ENCODE data around the gene MS4A2.
"Not testable (repeated sequence)": the region's sequence is repeated elsewhere in the genome, so short reads cannot be mapped to it uniquely, and the experiment has no call there.

MS4A2 gene

DNA sequence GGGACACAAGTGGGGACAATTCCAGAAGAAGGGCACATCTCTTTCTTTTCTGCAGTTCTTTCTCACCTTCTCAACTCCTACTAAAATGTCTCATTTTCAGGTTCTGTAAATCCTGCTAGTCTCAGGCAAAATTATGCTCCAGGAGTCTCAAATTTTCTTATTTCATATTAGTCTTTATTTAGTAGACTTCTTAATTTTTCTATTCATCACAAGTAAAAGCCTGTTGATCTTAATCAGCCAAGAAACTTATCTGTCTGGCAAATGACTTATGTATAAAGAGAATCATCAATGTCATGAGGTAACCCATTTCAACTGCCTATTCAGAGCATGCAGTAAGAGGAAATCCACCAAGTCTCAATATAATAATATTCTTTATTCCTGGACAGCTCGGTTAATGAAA is at the start of gene MS4A2:
MS4A2 (plus strand) TSS at position 301 of the 400 bp plus-strand sequence. CDS start 102 bp downstream, outside the sequence.
- DNase-seq (ENCODE audit: low read depth in 2 of 3, low spot score in 2 of 3), result no peak

DNA sequence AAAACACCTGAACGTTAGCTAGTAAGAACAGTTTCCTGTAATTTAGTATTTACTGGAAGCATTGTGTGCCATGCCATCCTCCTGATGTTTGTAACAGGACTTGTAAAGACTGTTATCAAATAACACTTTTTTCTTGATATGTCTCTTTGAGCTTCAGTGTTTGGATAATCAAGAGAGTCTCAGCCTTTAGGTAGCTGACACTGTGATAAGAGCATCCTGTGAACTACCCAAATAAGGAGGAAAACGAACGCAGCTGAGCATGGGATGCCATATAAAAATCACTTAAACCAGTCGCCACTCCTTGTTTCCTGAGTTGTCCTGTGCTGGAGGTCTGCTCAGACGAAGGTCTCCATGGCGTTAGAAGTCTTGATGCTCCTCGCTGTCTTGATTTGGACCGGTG is 48.4 kb upstream of the MS4A2 start, which contains the start of gene OOSP2:
OOSP2 (plus strand) TSS at position 301 of the 400 bp plus-strand sequence; CDS start at position 352, 51 bp downstream.
- DNase-seq (ENCODE audit: low read depth in 2 of 3, low spot score in 2 of 3), result no peak

DNA sequence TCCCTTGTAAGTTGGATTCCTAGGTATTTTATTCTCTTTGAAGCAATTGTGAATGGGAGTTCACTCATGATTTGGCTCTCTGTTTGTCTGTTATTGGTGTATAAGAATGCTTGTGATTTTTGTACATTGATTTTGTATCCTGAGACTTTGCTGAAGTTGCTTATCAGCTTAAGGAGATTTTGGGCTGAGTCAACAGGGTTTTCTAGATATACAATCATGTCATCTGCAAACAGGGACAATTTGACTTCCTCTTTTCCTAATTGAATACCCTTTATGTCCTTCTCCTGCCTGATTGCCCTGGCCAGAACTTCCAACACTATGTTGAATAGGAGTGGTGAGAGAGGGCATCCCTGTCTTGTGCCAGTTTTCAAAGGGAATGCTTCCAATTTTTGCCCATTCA is 38.0 kb upstream of the MS4A2 start:
- not testable (repeated sequence) for DNase-seq (ENCODE audit: low read depth in 2 of 3, low spot score in 2 of 3)

DNA sequence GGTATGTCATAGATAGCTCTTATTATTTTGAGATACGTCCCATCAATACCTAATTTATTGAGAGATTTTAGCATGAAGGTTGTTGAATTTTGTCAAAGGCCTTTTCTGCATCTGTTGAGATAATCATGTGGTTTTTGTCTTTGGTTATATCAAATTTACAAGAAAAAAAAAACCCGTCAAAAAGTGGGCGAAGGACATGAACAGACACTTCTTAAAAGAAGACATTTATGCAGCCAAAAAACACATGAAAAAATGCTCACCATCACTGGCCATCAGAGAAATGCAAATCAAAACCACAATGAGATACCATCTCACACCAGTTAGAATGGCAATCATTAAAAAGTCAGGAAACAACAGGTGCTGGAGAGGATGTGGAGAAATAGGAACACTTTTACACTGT is 37.6 kb upstream of the MS4A2 start:
- not testable (repeated sequence) for DNase-seq (ENCODE audit: low read depth in 2 of 3, low spot score in 2 of 3)

DNA sequence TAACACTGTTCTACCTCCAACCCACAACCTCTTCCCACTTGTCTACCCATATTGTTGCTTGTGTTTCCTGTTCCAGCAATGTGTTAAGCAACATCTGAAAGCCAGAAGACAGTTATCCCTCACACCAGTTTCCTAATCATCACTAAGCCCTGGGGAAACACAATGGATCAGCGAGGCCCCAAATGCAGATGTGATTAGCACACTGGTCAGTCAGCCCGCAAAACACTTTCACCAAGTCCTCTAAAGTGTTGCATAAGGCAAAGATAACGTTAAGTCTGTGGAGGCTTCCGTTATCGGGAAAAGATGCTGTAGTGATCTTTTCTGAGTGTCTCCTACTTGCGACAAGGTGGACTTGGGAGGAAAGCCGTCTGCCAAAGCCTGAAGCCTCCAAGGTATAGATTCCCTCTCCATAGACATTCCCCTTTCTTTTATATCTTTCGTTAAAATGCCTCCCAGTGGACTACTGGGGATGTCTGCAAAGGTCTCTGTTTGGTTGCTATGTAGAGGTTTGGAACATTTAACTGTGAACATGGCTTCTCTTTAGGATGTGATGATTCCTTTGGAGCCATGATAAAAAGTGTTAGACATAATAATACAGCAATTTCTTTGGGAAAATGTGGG is 32.0 kb upstream of the MS4A2 start, which contains the start of gene MS4A3:
MS4A3 (plus strand) TSS at position 317 of the 621 bp plus-strand sequence. CDS start 4,496 bp downstream, outside the sequence.
- DNase-seq (ENCODE audit: low read depth in 2 of 3, low spot score in 2 of 3), result no peak

DNA sequence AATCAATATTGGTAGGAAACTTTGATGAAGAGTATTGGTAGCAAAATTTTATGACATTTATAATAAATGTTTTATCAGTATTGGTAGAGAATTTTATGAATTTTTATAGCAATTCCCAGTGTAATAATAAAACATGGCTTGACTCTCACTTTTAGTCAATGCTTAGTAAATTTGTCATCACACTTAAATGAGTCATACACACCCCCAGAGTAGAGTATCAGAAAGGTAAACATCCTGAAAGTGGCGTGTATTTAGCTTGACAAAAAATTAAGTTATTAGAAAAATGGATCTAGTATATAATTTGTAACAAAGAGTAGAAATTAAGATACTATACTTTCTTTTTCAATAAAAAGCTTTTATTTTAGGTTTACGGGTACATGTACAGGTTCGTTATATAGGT is 29.4 kb upstream of the MS4A2 start:
- no peak for DNase-seq (ENCODE audit: low read depth in 2 of 3, low spot score in 2 of 3)

DNA sequence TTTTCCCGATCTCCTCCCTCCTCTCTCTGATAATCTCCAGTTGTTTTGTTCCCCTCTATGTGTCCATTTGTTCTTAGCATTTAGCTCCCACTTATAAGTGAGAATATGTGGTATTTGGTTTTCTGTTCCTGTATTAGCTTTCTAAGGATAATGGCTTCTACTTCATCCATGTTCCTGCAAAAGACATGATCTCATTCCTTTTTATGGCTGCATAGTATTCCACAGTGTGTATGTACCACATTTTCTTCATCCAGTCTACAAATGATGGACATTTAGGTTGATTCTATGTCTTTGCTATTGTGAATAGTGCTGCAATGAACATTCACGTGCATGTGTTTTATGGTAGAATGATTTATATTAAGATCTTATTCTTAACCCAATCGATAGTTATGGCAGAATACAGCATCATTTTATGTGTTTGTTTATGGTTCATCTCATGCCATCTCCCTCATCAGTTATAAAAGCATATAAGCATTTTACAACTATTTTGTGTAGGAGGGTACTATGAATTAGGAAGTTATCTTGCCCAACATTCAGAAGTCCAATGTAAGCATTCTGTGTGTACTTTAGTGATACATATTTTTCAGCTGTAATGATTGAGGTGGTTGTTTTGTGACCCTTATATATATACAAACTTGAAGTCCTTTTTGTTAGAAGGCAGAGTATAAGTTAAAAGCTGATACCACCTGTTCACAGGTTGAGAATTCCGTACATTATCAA is 28.8 kb upstream of the MS4A2 start:
- no peak for DNase-seq (ENCODE audit: low read depth in 2 of 3, low spot score in 2 of 3)

DNA sequence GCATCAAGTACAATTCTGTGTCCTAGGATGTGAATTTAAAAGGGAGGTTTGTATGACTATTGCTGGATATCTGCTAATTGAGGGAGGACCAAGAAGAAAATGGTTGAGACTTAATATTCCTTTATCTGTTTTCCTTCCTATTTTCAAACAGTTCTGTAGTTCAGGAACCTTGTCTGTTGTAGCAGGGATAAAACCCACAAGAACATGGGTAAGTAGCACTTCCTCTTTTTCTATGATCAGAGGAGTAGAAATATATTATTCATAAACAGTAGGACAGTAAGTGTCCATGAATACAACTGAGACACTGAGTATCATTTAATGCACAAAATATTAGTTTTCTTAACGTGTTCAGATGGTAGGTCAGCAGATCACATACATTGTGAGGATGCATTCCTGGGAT is 24.4 kb upstream of the MS4A2 start:
- DNase-seq (ENCODE audit: low read depth in 2 of 3, low spot score in 2 of 3), result no peak

DNA sequence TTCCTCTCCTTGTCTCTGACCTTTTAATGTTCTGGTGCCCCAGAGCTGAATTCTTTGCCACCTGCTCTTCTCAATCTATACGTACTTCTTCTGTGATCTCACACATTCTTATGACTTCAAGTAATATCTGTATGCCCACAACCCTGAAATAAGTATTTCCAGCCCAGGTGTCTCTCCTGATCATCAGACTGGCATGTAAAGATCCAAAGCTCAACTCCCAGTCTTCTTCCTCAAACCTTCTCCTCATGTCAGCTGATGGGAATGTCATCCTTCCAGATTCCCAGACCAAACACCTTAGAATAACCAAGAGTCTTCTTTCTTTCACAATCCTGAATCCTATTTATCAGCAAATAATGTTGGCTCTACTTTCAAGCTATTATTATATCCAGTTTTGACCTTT is 22.7 kb upstream of the MS4A2 start:
- DNase-seq (ENCODE audit: low read depth in 2 of 3, low spot score in 2 of 3), result no peak

DNA sequence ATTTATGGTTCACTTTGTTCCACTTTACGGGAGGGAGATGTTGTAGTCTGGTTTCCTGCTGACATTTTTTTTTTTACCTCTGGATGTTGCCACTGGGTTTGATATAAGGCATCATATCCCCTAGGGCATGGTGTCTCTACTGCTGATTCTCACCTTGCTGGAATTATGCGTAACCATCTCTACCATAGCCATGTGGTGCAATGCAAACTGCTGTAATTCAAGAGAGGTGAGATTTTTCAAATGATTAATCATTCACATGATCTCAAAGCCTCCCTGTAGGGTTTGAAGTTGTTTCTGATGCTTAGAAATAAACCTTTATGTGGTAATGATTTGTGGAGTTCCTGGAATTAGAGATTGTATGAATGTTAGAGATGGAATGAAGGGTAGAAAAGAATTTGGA is 19.0 kb upstream of the MS4A2 start:
- DNase-seq (ENCODE audit: low read depth in 2 of 3, low spot score in 2 of 3), result no peak

DNA sequence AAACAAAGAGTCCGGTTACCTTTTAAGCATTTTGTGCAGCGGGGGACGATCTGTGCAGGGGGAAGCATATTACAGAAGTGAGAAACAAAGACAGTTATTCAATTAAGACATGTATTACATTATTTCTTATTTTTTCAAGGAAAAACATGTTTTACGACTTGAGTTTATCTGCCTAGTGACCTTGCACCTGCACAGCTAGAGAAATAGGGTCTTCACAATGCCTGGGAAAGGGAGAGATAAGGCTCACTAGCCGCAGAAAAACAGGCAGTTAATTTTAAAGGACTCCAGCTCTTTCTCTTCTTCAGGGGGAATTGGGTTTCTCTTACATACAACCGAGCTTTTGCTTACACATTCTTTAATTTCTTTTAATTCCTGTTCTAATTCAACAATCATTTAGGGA is 16.8 kb upstream of the MS4A2 start:
- DNase-seq (ENCODE audit: low read depth in 2 of 3, low spot score in 2 of 3), result not testable (repeated sequence)

DNA sequence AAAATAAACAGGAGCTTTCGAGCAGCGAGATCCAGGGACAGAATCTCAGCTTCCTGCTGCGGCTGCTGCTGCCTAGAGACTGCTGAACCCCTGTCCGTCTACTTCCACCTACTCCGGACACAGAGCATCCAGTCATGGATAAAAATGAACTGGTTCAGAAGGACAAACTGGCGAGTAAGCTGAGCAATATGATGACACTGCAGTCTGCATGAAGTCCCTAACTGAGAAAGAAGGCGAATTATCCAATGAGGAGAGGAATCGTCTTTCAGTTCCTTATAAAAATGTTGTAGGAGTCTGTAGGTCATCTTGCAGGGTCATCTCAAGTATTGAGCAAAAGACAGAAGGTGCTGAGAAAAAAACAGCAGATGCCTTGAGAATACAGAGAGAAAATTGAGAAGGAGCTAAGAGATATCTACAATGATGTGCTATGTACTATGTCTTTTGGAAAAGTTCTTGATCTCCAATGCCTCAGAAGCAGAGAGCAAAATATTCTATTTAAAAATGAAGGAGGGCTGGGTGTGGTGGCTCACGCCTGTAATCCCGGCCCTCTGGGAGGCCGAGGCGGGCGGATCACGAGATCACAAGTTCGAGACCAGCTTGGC is 11.1 kb upstream of the MS4A2 start:
- DNase-seq (ENCODE audit: low read depth in 2 of 3, low spot score in 2 of 3), result no peak

DNA sequence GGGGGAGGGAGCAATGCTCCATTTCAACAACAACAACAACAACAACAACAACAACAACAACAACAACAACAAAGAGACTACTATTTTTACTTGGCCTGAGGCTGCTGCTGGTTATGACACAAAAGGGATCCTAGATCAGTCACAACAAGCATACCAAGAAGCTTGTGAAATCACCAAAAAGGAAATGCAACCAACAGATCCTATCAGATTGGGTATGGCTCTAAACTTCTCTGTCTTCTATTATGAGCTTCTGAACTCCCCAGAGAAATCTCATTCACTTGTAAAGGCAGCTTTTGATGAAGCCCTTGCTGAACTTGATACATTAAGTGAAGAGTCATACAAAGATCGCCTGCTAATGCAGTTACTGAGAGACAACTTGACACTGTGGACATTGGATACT is 10.5 kb upstream of the MS4A2 start:
- no peak for DNase-seq (ENCODE audit: low read depth in 2 of 3, low spot score in 2 of 3)

DNA sequence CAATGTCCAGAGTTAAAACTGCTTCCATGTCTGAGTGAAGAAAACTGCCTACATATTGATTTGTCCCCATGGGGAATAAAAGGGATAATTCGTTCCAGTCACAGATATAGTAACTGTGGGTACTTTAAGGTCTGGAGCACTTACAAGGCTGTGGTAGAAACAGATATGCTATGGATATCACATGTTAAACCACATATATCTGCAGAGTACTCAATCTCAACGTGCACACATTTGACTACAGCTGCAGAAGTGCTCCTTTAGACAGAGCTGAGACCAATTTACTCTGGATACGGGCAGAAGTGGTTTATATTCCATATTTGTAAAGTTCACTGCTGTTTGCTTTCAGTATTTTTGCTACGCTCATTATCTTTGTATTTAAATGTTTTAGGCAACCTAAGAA is 9.7 kb upstream of the MS4A2 start:
- DNase-seq (ENCODE audit: low read depth in 2 of 3, low spot score in 2 of 3), result no peak

DNA sequence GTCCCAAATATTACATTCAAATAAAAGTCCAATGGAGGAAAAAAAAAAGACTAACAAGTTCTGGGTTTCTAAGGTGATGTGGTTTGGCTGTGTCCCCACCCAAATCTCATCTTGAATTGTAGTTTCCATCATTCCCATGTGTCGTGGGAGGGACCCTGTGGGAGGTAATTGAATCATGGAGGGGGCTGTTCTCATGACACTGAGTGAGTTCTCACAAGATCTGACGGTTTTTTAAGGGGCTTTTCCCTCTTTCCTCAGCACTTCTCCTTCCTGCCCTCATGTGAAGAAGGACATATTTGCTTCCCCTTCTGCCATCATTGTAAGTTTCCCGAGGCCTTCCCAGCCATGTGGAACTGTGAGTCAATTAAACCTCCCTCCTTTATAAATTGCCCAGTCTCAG is 7.9 kb upstream of the MS4A2 start:
- no peak for DNase-seq (ENCODE audit: low read depth in 2 of 3, low spot score in 2 of 3)

DNA sequence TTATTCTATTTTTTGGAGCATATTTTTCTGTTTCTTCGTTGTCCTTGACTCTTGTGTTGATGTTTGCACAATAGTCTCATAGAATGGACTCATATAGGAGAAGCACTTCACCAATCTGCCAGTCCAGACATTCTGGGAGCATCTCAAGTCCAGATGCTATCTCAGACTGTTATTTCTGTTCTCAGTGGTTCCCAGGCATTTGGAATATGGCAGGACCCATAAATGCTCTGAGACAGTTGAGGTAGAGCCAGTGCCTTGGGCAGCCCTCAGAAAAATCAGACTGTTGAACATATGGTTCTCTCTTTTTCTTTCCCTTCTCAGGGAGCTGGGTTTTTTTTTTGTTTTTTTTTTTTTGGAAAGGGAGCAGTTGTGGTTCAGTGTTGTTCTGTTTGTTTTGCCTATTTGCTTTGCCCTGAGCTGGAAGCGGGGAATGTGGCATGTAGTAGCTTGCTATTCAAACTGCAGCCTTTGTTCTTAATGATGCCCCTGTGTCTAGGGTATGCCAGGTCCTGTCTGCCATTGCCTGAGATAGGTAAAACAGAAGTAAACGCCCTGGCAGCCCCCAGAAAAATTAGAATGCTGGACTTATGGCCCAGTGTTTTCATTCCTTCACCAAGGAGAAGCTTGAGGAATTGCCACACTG is 3.7 kb upstream of the MS4A2 start:
- no peak for DNase-seq (ENCODE audit: low read depth in 2 of 3, low spot score in 2 of 3)

DNA sequence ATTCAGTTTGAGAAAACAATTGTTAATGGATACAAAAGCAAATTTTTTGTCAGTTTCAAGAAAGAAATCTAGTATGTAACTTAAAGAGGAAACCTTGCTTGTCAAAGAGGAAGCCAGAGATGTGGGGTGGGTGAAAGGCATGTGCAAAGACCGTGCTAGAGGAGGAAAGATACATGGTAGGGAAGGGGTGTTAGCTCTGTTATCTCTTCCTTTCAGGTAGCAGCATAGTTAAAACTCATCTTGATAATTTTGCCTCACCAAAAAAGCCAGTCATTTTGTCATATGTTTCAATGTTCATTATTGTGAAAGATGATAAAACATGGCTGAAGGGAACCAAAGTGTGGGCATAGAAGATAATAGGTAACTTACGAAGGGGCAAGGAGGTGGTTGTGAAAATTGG is 2.6 kb upstream of the MS4A2 start:
- DNase-seq (ENCODE audit: low read depth in 2 of 3, low spot score in 2 of 3), result no peak

DNA sequence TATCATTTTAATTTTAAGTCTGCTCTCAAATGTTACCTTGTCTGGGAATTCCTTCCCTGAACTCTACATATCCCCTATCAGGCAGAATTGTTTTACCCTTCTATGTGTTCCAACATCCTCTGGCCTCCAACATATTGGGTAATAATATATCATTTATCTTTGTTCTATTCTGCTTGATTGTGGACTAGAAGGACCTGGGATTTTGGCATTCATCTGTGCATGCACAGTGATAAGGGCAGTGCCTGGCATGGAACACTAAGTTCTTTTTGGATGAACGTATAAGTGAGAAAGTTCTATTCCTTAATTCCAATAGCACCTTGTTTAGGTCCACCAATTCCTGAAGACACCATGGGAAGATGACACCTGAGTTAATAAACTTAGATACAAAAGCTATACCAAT is 1.2 kb upstream of the MS4A2 start:
- no peak for DNase-seq (ENCODE audit: low read depth in 2 of 3, low spot score in 2 of 3)

DNA sequence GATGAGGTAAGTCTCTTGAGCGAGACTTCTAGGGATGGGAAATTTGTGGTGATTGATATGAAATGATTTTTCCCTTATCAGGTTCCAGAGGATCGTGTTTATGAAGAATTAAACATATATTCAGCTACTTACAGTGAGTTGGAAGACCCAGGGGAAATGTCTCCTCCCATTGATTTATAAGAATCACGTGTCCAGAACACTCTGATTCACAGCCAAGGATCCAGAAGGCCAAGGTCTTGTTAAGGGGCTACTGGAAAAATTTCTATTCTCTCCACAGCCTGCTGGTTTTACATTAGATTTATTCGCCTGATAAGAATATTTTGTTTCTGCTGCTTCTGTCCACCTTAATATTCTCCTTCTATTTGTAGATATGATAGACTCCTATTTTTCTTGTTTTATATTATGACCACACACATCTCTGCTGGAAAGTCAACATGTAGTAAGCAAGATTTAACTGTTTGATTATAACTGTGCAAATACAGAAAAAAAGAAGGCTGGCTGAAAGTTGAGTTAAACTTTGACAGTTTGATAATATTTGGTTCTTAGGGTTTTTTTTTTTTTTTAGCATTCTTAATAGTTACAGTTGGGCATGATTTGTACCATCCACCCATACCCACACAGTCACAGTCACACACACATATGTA is 7.1 kb downstream of the MS4A2 start:
- no peak for DNase-seq (ENCODE audit: low read depth in 2 of 3, low spot score in 2 of 3)

DNA sequence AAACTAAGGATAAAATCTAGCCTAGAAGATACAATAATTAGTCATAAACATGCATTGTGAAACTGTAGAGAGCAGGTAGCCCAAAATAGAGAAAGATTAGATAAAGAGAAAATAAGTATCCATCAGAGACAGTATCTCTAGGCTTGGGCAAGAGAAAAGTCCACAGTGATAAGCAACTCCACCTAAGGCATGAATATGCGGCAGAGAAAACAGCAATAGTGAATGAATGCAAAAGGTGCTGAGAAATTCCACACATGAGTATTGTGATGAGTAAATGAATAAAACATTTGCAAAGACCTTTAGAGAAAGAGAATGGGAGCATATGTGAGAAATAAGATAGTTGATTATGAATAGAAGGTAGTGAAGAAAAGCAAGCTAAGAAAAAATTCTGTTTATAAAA is 8.7 kb downstream of the MS4A2 start:
- DNase-seq (ENCODE audit: low read depth in 2 of 3, low spot score in 2 of 3), result no peak

DNA sequence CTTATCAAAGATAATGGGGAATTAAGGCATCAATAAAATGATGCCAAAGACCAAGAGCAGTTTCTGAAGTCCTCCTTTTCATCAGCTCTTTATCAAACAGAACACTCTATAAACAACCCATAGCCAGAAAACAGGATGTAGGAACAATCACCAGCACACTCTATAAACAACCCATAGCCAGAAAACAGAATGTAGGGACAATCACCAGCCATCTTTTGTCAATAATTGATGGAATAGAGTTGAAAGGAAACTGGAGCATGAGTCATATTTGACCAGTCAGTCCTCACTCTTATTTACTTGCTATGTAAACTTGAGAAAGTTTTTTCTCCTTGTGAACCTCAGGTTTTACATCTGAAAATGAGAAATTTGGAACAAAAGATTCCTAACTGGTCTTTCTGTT is 10.0 kb downstream of the MS4A2 start:
- DNase-seq (ENCODE audit: low read depth in 2 of 3, low spot score in 2 of 3), result no peak

All from activated CD8-positive, alpha-beta memory T cell treated with anti-CD3 and anti-CD28 coated beads for 48 hours (primary cell).